ENCODE results near the gene RABGAP1L.

DNA sequence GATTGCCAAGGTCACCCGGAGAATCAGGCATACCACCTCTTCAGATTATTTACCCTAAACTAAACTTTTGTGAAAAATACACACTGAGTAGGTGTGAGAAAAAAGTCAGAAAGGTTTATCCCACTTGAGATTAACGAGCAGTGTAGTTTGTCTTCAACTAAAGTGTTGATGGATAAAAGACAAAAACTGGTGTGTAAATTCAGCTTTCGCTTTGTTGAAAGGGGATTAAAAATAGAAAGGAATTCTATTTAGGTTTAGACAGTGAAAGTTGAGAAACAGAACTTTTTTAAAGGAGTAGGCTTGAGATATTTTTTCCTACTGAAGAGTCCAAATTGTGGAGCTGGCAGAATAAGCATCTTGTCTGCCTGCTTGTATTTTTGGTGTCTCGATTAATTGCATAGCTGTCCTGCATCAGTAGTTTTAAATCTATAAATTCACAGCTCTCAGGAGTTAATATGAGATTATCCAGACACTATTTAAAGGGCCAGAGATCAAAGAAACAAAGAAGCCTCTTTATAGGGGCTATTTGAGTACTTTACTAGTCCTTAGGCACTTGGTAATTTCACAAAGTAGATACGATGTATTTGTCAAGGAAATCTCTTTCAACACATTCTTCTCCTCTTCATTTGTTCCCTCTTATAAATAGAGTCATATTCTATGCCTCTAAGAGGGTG is 46.7 kb upstream of the RABGAP1L start:
- TF ChIP-seq YY1 (IDR thresholded peaks at IDR 0.05; ENCODE audit: insufficient read depth, insufficient read length) (no peak), SUZ12 (IDR thresholded peaks at IDR 0.05; ENCODE audit: extremely low read depth, insufficient read depth, insufficient read length) (no peak)

All from NT2/D1 (cell line).